Pancreas (tissue), 10 donors: ENCODE data around the gene SKAP1. TPM values are rescaled to one million over a fixed set of nuclear protein-coding genes. Genes with fewer than 3 reads are reported as not detected.

Experiments used
- ATAC-seq, 4 donors: fragments of 200-7000 bp; cut with Tn5 transposase; one replicate each; pipeline versions ENCODE4 v1.8.0 to v1.9.1; 2020; ENCODE audit warnings: mild to moderate bottlenecking in 4 of 4, moderate library complexity in 4 of 4
- DNase-seq, 6 donors: peaks; one replicate each; pipeline ENCODE4 v3.0.0-alpha.2; 2020
- FAIRE-seq: peaks from 2 replicates; lab custom pipeline; 2012; peaks lifted over from hg19 to GRCh38; lab: Jason Lieb, UNC
- H3K27ac ChIP-seq, 4 donors: fragments of 200-600 bp; sonication (generic); 1 replicate in 3 of 4; 2 replicates in 1 of 4; pipeline versions ENCODE4 v1.5.0 to v1.8.0; 2020
- H3K27me3 ChIP-seq, 4 donors: fragments of 200-600 bp; one replicate each; pipeline ENCODE4 v1.8.0; 2021
- H3K36me3 ChIP-seq, 3 donors: fragments of 200-600 bp; sonication (generic) in 1 of 3; one replicate each; pipeline versions ENCODE4 v1.5.0 to v1.8.0; 2020 to 2021
- H3K4me1 ChIP-seq, 3 donors: fragments of 200-600 bp; one replicate each; pipeline ENCODE4 v1.8.0; 2021
- H3K4me3 ChIP-seq, 4 donors: fragments of 200-600 bp; sonication (generic) in 2 of 4; one replicate each; pipeline versions ENCODE4 v1.5.0 to v1.8.0; 2020 to 2021
- H3K9me3 ChIP-seq, 4 donors: fragments of 200-600 bp; one replicate each; pipeline ENCODE4 v1.8.0; 2021
- WGBS, 2 donors: extraction: QIAGEN DNeasy Blood & Tissue Kit; methylation state at CpG; one replicate each; pipeline ENCODE4 v1.1.7; 2013; 5-methylcytosine and 5-hydroxymethylcytosine counted together
- intact Hi-C, 3 donors: fragments of 100-400 bp; cut with DNase I; formaldehyde crosslinking; loops; one replicate each; pipeline versions ENCODE4 v1.11.1 to v1.14.2; 2022
- polyA plus RNA-seq, 2 donors: library from polyadenylated mRNA; stranded (reverse); fragments of 200-250 nt; gene quantifications; one replicate each; pipeline ENCODE4 v1.2.3, GENCODE V29; 2013
- total RNA-seq, 6 donors: library from RNA; stranded (reverse); fragmentation: NEBNext Ultra II Directional in 4 of 6; extraction: Animal tissue kit (Norgen Biotek cat#: 25700) in 4 of 6; gene quantifications; one replicate each; pipeline versions ENCODE4 v1.2.1 to v1.2.4, GENCODE V29; 2021 to 2023
- TF ChIP-seq, protein P1 (sequence below), 4 donors: fragments of 200-600 bp; sonication (generic) in 3 of 4; IDR thresholded peaks; one replicate each; pipeline versions ENCODE4 v1.5.0 to v1.8.0; 2021; ENCODE audit warnings: antibody characterized with exemption in 4 of 4
- donor health status: healthy with polysubstance abuse.
- donor health status: DM: no; HTN: no; CAD: no; lungs with moderate emphysema.
- donor health status: DM: no; HTN: no; CAD: no.
- donor health status: control.
- donor health status: control.
- donor health status: Bipolar disorder and iron deficiency.
- donor health status: DM: yes; HTN: yes; CAD: no.
- donor health status: DM: no; HTN: no; CAD: no.
- donor health status: DM: no; HTN: no; CAD: no.
- donor health status: DM: yes; HTN: yes; CAD: no.

Gene SKAP1
- total and polyA plus RNA-seq, 8 donors, result 0.92 to 5.2 (median 3.0) TPM

DNA sequence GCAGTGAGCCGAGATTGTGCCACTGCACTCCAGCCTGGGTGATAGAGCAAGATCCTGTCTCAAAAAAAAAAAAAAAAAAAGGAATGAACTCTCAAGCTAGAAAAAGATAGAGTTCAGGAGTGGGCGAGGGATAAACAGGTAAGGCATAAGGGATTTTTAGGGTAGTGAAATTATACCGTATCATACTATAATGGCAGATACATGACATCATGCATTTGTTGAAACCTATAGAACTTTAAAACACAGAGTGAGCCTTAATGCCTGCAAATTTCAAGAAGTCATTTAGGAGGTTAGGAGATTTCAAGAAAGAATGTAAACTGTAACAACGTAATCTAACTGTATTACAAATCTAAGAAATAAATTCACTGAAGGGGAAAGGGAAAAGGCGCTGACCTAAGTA, 20.4 kb downstream of the SKAP1 start:
- Histone ChIP-seq H3K27ac (no peak overlapping the region), H3K9me3 (no peaks in the 10 kb centered on the region), H3K4me1 (no peaks in the 10 kb centered on the region), H3K36me3 (no peaks in the 10 kb centered on the region), H3K27me3 (peaks cover 0 to 1% (median 0%) of the 10 kb centered on the region in 4 donors), H3K4me3 (no peak overlapping the region)
- FAIRE-seq, result no peak
- 88 to 91% methylated on average over 5 of the region's 5 CpGs for WGBS, 2 donors
- ATAC-seq, result no peak
- intact Hi-C loops, result no loop called here
- no peak for DNase-seq
- TF ChIP-seq, protein P1, sequence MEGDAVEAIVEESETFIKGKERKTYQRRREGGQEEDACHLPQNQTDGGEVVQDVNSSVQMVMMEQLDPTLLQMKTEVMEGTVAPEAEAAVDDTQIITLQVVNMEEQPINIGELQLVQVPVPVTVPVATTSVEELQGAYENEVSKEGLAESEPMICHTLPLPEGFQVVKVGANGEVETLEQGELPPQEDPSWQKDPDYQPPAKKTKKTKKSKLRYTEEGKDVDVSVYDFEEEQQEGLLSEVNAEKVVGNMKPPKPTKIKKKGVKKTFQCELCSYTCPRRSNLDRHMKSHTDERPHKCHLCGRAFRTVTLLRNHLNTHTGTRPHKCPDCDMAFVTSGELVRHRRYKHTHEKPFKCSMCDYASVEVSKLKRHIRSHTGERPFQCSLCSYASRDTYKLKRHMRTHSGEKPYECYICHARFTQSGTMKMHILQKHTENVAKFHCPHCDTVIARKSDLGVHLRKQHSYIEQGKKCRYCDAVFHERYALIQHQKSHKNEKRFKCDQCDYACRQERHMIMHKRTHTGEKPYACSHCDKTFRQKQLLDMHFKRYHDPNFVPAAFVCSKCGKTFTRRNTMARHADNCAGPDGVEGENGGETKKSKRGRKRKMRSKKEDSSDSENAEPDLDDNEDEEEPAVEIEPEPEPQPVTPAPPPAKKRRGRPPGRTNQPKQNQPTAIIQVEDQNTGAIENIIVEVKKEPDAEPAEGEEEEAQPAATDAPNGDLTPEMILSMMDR (IDR thresholded peaks at IDR 0.05), result no peak

DNA sequence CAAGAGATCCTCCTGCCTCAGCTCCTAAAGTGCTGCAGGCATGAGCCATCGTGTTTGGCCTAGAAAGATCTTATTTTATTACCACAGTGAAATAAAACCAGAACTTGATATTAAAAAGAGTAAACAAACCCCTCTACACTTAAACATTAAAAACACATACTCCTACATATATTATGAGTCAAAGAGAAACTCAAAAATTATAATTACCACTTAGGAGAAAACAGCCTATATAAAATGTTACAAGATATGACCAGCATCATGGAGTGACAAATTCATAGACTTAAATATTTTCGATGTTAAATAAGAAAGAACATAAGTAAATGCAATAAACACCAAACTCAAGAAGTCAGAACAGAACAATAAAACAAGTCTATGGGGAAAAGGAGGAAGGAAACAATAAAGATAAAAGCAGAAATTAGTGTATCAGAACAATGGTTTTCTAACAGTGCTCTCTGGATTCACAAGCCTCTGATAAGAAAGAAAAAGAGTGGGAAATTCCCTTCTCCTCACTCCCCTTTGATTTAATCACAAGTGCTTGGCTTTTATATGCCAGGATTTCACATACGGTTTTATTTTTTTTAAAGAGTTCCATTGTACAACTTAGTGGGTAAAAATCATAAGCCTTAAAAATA, 23.0 kb downstream of the SKAP1 start:
- Histone ChIP-seq H3K4me3 (no peak overlapping the region), H3K36me3 (no peaks in the 10 kb centered on the region), H3K27me3 (peaks cover 0 to 7% (median 2%) of the 10 kb centered on the region in 4 donors), H3K27ac (no peak overlapping the region), H3K4me1 (no peaks in the 10 kb centered on the region), H3K9me3 (no peaks in the 10 kb centered on the region)
- FAIRE-seq (no peak), ATAC-seq (no peak), DNase-seq (no peak)
- WGBS, 2 donors, result 57 to 62% methylated on average over 3 of the region's 3 CpGs
- TF ChIP-seq, protein P1 (IDR thresholded peaks at IDR 0.05), result no peak
- intact Hi-C loops, result no loop called here

DNA sequence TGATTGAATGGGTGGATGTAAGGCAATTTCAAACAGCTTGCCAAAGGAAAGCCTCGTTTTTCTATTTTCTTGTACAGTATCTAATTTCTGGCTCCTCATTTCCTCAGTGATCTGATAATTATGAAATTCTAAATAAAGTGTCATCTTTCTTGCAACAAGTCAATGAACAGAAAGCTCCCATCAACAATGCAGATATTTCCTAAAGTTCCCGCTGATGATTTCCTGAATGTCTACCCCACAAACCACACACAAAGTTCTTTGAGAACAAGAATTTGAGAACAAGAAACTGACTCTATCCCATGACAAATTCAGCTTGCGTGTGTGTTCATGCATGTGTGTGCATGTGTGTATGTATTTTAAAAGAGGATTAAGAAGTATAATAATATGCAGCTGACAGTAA, 35.2 kb downstream of the SKAP1 start:
- intact Hi-C loops, result no loop called here
- no peaks in the 10 kb centered on the region for H3K36me3 ChIP-seq
- 69 to 75% methylated on average over 3 of the region's 3 CpGs for WGBS, 2 donors
- ATAC-seq, result no peak
- H3K27me3 ChIP-seq, result peaks cover 0 to 4% (median 0%) of the 10 kb centered on the region in 4 donors
- DNase-seq, result no peak
- H3K4me1 ChIP-seq, result no peaks in the 10 kb centered on the region
- FAIRE-seq, result no peak
- TF ChIP-seq, protein P1 (IDR thresholded peaks at IDR 0.05), result no peak
- no peak overlapping the region for H3K4me3 ChIP-seq
- no peak overlapping the region for H3K27ac ChIP-seq
- H3K9me3 ChIP-seq, result no peaks in the 10 kb centered on the region

DNA sequence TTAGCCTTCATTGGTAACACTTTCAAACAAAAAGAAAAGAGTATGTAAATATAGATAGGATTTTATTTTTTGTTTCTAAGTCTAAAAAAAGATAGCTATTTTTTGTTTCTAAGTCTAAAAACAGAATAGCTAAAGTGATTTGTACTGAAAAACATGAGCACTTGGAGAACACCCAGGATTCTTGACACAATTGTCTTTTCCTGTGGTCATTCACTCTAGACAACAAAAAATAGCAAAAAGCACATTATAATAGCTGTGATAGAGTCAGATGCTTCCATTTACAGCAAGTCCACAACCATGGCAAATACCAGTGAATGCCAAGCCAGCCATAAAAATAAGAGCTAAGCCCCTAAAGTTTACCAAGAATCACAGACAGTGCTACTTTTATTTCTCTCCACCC, 36.7 kb downstream of the SKAP1 start:
- no peak for FAIRE-seq
- no peak for ATAC-seq
- DNase-seq, result no peak
- Histone ChIP-seq H3K9me3 (no peaks in the 10 kb centered on the region), H3K4me1 (no peaks in the 10 kb centered on the region), H3K36me3 (no peaks in the 10 kb centered on the region), H3K4me3 (no peak overlapping the region), H3K27ac (no peak overlapping the region), H3K27me3 (no peaks in the 10 kb centered on the region)
- intact Hi-C loops, result no loop called here
- TF ChIP-seq, protein P1 (IDR thresholded peaks at IDR 0.05), result no peak

DNA sequence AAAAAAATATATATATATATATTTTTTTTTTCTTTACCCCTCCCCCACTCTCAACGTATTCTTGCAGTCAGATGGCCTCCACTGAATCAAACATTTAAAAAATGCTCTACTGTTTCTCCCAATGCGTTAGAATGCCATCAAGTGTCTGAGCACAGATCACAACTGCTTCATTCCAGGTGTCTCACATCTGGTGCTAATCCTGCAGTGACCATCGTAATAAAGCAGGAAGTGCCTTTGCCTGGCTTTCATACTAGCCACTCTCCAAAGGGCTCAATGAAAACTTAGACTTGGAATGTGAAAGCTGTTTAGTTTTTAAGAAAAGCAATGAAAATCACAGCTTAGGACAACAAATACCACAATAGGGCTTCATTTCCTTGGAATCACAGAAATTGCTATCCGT, 37.2 kb downstream of the SKAP1 start:
- Histone ChIP-seq H3K27me3 (peaks cover 0 to under 1% (median 0%) of the 10 kb centered on the region in 4 donors), H3K27ac (no peak overlapping the region), H3K9me3 (no peaks in the 10 kb centered on the region), H3K36me3 (no peaks in the 10 kb centered on the region), H3K4me1 (no peaks in the 10 kb centered on the region), H3K4me3 (no peak overlapping the region)
- ATAC-seq (no peak), FAIRE-seq (no peak), DNase-seq (no peak)
- 63 to 67% methylated on average over 4 of the region's 4 CpGs for WGBS, 2 donors
- intact Hi-C loops, result no loop called here
- TF ChIP-seq, protein P1 (IDR thresholded peaks at IDR 0.05), result no peak
